ENCODE measurements around the gene SKAP2.

- TF ChIP-seq TAF1 (IDR thresholded peaks at IDR 0.05; ENCODE audit: low read depth) (no peak), USF1 (IDR thresholded peaks at IDR 0.05) (no peak), YY1 (IDR thresholded peaks at IDR 0.05; ENCODE audit: low read depth) (no peak), MAX (IDR thresholded peaks at IDR 0.05) (no peak), CREB1 (IDR thresholded peaks at IDR 0.05; ENCODE audit: low read depth) (no peak), EP300 (IDR thresholded peaks at IDR 0.05; ENCODE audit: borderline replicate concordance) (no peak), CEBPB (IDR thresholded peaks at IDR 0.05) (no peak)
Observed at GRCh38 chr7:26657686-26658388, 206.6 kb downstream of the SKAP2 start.
